Measurements from ENCODE around the gene UBE4B. TPM values are rescaled to one million over a fixed set of nuclear protein-coding genes. Genes with fewer than 3 reads are reported as not detected.

The UBE4B gene
- total and polyA plus RNA-seq, 9 of the 15 experiments (the other 6 are each of a cell fraction or from before 2014, with no cell fraction given), result 11.7 to 73.7 (median 40.1) TPM

GRCh38 chr1:10210841-10211804 is 178.4 kb downstream of the UBE4B start (continued):
- no peak for TF ChIP-seq NFXL1 (CRISPR knock-in tag; IDR thresholded peaks at IDR 0.05)
- peak; percentile 42 to 80 (median 45) for TF ChIP-seq YY1 (IDR thresholded peaks at IDR 0.05; ENCODE audit: borderline replicate concordance in 1 of 3, control insufficient read depth in 1 of 3, extremely low read depth in 1 of 3, insufficient read depth in 3 of 3, insufficient read length in 1 of 3, insufficient replicate concordance in 2 of 3, low read depth in 1 of 3, low read length in 2 of 3)
- no peak for TF ChIP-seq ZNF324 (CRISPR knock-in tag; IDR thresholded peaks at IDR 0.05)
- TF ChIP-seq TAL1 (IDR thresholded peaks at IDR 0.05), result no peak
- no peak for TF ChIP-seq TAF7 (tag; IDR thresholded peaks at IDR 0.05)
- no peak for TF ChIP-seq PCBP1 (IDR thresholded peaks at IDR 0.05; ENCODE audit: low read depth, low read length, poor library complexity, severe bottlenecking)
- no peak for TF ChIP-seq KLF6 (CRISPR knock-in tag; IDR thresholded peaks at IDR 0.05; ENCODE audit: borderline replicate concordance)
- TF ChIP-seq POU5F1 (IDR thresholded peaks at IDR 0.05; ENCODE audit: borderline replicate concordance, low read depth, low read length, partially characterized antibody), result no peak
- no peak for TF ChIP-seq NONO (IDR thresholded peaks at IDR 0.05; ENCODE audit: low read depth in 2 of 2, low read length in 1 of 2)
- no peak for TF ChIP-seq ZNF57 (CRISPR knock-in tag; IDR thresholded peaks at IDR 0.05)
- TF ChIP-seq TBL1XR1 (IDR thresholded peaks at IDR 0.05; ENCODE audit: low read length in 2 of 2), result 0 out of 4 replicates have a peak, but pooled peaks of 1 of the 2 experiments have one; percentile 36
- no peak for TF ChIP-seq ZNF146 (CRISPR knock-in tag; IDR thresholded peaks at IDR 0.05; ENCODE audit: unreplicated experiment)
- TF ChIP-seq ZNF766 (CRISPR knock-in tag; conservative IDR thresholded peaks at IDR 0.05), result 0 out of 2 replicates have a peak, but pooled peaks have one; percentile 40
- TF ChIP-seq ZNF431 (CRISPR knock-in tag; IDR thresholded peaks at IDR 0.05), result no peak
- TF ChIP-seq AFF4 (CRISPR knock-in tag; IDR thresholded peaks at IDR 0.05), result no peak
- TF ChIP-seq KAT7 (CRISPR knock-in tag; IDR thresholded peaks at IDR 0.05; ENCODE audit: borderline replicate concordance), result no peak
- no peak for TF ChIP-seq ERF (CRISPR knock-in tag; IDR thresholded peaks at IDR 0.05)
- no peak for TF ChIP-seq RBM25 (IDR thresholded peaks at IDR 0.05; ENCODE audit: low read depth, low read length, severe bottlenecking)
- TF ChIP-seq ILF3 (IDR thresholded peaks at IDR 0.05; ENCODE audit: borderline replicate concordance), result no peak
- TF ChIP-seq HNRNPK (IDR thresholded peaks at IDR 0.05; ENCODE audit: low read depth, low read length, poor library complexity, severe bottlenecking), result no peak
- TF ChIP-seq MNT (conservative IDR thresholded peaks at IDR 0.05), result 0 out of 4 replicates have a peak, but pooled peaks of 1 of the 2 experiments have one; percentile 12

All from K562 (cell line).